Erythroblast (primary cell): ENCODE data around the gene COL6A3.

Experiments used
- GATA1 ChIP-seq: IDR thresholded peaks from 2 replicates; pipeline ENCODE4 v1.6.1; 2011; ENCODE audit warnings: low read depth, mild to moderate bottlenecking, control low read depth, low read length, moderate library complexity
- POLR2A ChIP-seq: IDR thresholded peaks from 2 replicates; pipeline ENCODE4 v1.6.1; 2011; ENCODE audit warnings: mild to moderate bottlenecking, low read length

DNA sequence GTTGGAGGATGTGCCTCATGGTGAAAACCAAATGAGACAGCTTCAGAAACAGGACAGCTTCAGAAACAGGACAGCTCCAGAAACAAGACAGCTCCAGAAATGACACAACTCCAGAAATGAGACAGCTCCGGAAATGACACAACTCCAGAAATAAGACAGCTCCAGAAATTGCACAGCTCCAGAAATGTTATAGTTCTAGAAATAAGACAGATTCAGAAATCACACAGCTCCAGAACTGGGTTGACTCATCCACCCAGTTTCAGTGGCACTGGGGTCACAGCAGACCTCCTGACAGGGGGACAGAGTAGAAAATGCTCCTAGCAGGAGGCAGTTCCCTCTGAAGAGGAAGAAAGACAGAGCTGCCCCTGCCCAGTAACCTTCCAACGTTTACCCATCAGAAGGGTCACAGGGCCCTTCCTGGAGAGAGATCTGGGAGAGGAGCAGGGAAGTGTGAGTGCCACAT lies 26.9 kb upstream of the COL6A3 start:
- TF ChIP-seq POLR2A (no peak), GATA1 (no peak)
